RCC 7860 (cell line): Measurements from ENCODE around the gene SRC.

Experiments
- DNase-seq: peaks from one replicate; pipeline ENCODE4 v3.0.0-alpha.2; 2015; ENCODE audit warnings: low spot score
- FAIRE-seq: peaks from 2 replicates; lab custom pipeline; 2012; peaks lifted over from hg19 to GRCh38; lab: Jason Lieb, UNC

Gene SRC

GRCh38 chr20:37422791-37423286 lies 76.9 kb downstream of the SRC start:
- FAIRE-seq (no peak), DNase-seq (no peak)

- DNase-seq, result no peak
- FAIRE-seq, result no peak
Observed at GRCh38 chr20:37423545-37423944, 77.6 kb downstream of the SRC start.

GRCh38 chr20:37424062-37424851 lies 78.3 kb downstream of the SRC start:
- FAIRE-seq (no peak), DNase-seq (no peak)

DNA sequence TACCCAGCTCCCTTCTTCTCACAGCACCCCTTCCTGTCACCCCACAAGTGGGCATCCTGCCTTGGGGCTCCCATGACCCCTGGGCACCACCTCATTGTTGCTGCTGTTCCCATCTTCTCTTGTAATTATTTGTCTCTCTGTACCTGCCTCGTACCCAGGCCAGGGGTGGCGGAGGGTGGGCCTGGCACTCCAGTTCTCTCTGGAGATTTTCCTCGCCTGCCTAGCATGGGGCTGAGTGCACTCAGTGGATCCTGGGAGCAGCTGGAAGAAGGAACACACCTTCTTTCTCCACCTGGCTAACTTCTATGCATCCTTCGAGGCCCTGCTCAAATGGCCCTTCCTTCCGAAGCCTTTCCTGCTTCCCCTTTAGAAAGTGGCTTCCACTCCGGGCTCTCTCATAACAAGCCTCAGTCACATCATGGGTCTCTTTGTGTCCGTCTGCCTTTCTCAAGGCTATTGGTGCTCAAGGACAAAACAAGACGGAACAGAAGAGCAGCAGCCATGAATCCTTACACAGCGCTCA lies 79.2 kb downstream of the SRC start:
- no peak for FAIRE-seq
- DNase-seq, result no peak

DNA sequence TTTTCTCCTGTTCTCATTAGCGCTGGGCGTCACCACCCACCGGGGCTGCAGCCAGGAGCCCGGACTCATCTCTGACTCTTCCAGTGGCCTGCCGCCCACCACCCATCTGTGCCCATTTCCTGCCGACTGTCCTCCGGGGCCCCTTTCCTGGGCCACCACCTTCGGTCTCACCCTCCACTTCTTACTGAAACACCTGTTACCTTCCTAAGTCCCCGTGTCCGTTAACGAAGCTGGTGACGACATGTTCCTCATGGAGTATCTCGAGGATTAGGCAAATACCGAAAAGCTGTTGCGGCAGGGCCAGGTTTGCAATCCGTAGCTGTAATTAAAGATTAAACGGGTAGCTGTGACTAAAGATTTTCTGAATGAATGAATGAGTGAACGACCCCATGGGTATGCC lies 80.2 kb downstream of the SRC start:
- no peak for FAIRE-seq
- DNase-seq, result no peak

DNA sequence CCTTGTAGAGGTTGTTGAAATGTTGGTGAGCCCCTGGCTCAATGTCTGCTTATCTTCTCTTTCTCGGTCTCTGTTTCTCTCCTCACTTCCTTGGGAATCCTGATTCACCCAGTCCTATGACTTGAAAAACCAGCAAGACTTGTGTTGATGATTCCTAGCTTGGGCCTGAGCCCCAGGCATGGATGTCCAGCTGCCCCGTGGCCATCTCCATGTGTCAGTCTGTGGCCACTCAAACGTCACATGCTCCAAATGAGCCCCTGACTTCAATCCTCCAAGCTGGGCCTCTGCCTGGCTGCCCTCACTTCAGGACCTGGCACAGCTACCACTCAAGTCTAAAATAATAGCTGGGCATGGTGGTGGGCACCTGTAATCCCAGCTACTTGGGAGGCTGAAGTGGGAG lies 81.0 kb downstream of the SRC start:
- DNase-seq (no peak), FAIRE-seq (no peak)

DNA sequence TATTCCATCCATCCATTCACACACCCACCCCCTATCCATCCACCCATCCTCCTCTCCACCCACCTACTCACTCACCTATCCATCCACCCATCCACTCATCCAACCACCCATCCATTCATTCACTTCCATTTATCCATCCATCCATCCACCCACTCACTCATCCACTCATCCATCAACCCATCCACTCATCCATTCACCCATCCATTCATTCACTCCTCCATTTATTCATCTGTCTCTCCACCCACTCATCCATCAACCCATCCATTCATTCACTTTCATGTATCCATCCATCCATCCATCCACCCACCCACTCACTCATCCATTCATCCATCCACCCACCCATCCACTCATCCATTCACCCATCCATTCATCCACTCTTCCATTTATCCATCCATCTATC lies 84.1 kb downstream of the SRC start:
- FAIRE-seq, result no peak
- no peak for DNase-seq

DNA sequence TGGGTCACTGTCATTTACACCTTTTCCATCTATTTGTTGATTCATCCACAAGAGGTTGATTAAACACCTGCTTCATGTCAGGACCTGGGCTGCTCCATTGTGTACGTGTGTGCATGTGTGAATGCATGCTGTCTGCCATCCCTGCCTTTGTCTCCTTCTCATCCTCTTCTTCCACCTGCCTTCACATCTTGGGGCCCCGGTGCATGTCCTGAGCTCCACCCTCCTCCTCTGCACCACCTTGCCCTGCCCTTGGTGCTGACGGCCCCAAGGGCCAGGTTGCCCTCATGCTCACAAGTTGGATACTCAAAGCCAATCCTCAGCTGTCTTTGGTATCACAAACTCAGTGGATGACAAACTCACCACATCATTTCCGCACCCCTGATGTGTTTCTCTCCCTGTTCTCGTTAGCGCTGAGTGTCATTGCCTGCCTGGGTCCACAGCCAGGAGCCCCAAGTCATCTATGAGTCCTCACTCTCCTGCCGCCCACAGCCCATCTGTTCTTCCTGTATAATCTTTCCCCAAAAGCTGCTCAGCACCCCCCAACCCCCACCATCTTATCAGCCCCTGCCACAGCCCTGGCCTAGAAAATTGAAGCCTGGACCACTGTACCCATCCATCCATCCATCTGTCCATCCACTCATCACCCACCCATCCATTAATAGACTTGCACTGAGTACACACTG lies 85.0 kb downstream of the SRC start:
- no peak for DNase-seq
- FAIRE-seq, result no peak

GRCh38 chr20:37431786-37432185 lies 85.8 kb downstream of the SRC start:
- DNase-seq (no peak), FAIRE-seq (no peak)

GRCh38 chr20:37432606-37433005 lies 86.7 kb downstream of the SRC start:
- FAIRE-seq, result no peak

DNA sequence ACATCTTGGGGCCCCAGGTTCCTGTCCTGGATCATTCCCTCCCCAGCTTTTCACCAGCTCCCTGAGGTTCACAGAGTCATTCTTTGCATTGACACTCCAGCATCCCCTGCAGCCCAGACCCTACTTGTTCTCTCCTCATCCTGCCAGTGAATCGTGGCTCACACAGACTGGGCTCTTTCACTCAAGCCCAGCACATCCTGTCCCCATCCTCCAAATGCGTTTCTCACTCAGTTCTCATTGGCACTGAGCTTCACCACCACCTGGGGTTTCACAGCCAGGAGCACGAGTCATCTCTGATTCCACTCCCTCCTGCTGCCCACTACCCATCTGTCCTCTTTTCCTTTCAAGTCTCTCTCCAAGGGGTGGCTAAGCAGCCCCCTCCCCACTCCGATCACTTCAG lies 89.7 kb downstream of the SRC start:
- FAIRE-seq (no peak), DNase-seq (no peak)

More at GRCh38 chr20:37432606-37433005, 86.7 kb downstream of the SRC start:
- no peak for DNase-seq

GRCh38 chr20:37436527-37437186 lies 90.7 kb downstream of the SRC start:
- FAIRE-seq (no peak), DNase-seq (no peak)

DNA sequence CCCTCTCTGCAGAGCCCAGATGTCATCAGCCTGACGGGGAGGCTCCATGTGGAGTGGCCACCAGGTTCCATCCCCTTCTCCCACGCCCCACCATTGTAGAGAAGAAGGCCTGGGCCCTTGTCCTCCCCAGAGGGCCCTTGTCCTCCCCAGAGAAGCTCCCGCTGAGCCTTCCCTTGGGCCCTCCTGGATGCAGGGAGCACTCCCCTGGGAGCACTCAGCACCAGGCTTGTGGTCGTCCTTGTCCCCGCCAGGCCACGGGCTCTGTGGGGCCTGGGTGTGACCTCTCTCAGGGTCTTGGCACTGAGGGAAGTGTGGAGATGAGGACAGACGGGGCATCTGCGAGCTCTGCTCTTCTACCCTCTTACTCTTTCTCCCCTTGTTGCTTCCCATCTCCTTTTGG lies 91.7 kb downstream of the SRC start:
- FAIRE-seq (no peak), DNase-seq (no peak)

GRCh38 chr20:37438464-37439222 lies 92.7 kb downstream of the SRC start:
- FAIRE-seq, result no peak

DNA sequence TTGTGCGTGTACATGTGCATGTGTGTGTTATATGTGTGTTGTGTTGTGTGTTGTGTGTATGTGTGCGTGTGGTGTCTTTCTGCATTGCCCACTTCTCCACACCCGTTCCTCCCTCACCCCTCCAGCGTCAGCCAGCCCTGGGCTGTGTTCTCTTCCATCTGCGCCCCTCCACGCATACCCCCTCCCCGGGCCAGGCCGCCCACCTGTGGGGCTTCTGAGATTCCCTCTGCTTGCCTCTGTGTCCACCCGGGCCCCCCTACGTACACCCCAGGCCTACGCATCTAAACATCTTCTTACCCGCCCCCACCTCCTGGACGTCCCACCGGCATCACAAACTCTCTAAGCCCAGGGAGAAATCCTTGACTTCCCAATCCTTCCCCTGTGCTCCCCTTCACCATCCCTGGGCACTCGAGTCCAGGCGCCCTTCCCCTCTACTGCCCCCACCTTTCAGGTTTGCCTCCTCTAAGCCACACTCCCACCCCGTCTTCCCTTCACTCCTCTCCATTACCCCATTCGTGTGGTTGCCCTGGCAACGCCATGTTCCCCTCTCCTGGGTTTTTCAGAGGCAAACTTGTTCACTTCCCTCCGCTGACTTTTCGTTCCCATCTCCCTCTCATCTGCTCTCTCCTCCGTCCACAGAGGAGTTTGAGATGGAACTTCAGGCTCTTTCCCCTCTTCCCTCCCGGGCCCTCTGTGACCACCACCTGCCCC lies 93.4 kb downstream of the SRC start:
- FAIRE-seq (no peak), DNase-seq (no peak)

More at GRCh38 chr20:37438464-37439222, 92.7 kb downstream of the SRC start:
- DNase-seq, result no peak

DNA sequence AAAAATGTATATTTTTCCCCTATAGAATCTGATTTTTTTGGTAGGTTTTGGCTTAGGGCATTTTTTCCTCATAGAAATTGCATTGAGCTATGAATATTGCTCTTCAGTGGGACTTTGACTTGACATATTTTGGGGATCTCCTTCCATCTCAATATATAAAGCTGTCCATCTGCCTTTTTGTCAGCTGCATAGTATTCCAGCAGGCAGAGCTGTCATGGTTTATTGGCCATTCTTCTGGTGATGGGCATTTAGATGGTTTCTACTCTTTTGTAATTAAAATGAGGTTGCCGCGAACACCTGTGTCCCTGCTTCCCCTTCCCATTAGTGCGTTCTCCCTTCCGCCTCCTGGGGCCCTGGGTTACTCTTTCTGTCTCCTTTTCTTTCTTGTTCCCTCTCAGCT lies 95.1 kb downstream of the SRC start:
- no peak for DNase-seq
- no peak for FAIRE-seq

- FAIRE-seq, result no peak
- no peak for DNase-seq
Observed at GRCh38 chr20:37442547-37442946, 96.6 kb downstream of the SRC start.

GRCh38 chr20:37442986-37443385 lies 97.0 kb downstream of the SRC start:
- FAIRE-seq, result no peak
- DNase-seq, result no peak

- FAIRE-seq (no peak), DNase-seq (no peak)
Observed at GRCh38 chr20:37443596-37443995, 97.7 kb downstream of the SRC start.

DNA sequence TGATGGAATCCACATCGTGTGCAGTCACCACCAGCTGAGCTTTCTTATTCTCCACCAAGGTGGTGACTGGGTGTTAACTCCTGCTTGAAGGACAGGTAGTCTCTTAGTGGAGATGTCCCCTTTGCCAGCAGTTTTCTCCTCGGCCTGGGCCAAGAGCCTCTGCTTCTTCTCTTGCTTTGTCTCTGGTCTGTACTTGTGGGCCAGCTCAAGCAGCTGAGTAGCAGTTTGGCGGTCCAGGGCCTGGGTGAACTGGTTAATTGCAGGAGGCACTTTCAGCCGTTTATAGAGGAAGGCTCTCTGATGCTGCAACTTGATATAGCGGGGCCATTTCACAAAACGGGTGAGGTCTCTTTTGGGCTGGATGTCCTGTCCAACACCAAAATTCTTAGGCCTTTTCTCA lies 99.1 kb downstream of the SRC start:
- FAIRE-seq (no peak), DNase-seq (no peak)
